Measurements from ENCODE around the gene B4GALNT3. TPM values are rescaled to one million over a fixed set of nuclear protein-coding genes. Genes with fewer than 3 reads are reported as not detected.
A peak's percentile ranks its signal among the peaks of the same experiment; 100 is the strongest.

The B4GALNT3 gene
- total and polyA plus RNA-seq, 7 donors = 0.21 to 4.0 (median 0.57) TPM

DNA sequence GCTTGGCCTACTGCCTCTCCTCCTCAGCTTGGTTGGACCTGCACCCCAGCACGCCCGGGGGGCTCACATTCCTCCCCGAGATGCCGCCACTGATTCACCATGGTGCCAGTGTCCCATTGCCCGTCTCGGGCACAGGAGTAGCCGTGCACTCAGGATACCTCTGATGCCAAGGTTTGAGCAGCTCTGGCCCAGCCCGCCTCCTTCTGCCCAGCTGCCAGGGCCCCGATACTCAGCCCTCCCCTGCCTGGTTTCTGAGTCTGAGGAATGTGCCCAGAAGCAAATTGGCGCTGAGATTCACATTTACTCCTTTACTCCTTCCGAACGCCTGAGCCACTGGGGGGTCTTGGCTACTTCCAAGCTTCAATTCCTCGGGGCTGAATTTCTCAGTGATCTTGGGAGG is 140.0 kb downstream of the B4GALNT3 start:
- DNase-seq = no peak
- Histone ChIP-seq H3K9me3 (no peaks in the 10 kb centered on the region), H3K4me1 (no peaks in the 10 kb centered on the region), H3K36me3 (ENCODE audit: insufficient read depth in 1 of 2, low read depth in 1 of 2) (no peaks in the 10 kb centered on the region), H3K27ac (no peak overlapping the region), H3K27me3 (ENCODE audit: insufficient read depth in 3 of 3, low read length in 2 of 3) (no peaks in the 10 kb centered on the region), H3K4me3 (no peak overlapping the region)
- WGBS, 3 donors = 83 to 94% (median 88%) methylated on average over 13 of the region's 13 CpGs
- intact Hi-C loops (cut with DNase I) = no loop called here
- ATAC-seq = no peak
- no peak for TF ChIP-seq CTCF (IDR thresholded peaks at IDR 0.05)

DNA sequence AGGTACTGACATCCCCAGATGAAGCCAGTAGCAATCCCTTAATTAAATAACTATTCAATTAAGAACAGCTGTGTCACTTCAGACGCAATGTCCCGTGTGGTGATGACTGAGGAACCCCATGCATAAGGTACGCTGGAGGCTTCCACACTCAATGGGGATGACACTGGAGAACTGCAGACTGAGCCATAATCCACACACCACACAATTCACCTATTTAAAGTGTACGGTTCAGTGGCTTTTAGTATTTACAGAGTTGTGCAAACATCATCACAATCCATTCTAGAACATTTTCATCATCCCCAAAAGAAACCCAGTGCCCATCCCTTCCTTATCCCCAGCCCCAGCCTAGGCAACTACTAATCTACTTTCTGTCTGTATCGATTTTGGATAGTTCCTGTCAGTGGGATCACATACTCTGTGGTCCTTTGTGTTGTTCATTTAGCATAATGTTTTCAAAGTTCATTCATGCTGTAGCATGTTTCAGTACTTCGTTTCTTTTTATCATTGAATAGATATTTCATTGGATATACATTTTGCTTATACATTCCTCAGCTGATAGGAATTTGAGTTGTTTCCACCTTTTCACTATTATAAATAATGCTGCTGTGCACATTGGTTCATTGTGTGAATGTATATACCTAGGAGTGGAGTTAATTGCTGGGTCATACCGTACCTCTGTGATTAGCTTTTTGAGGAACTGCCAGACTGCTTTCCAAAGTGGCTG is 142.4 kb downstream of the B4GALNT3 start:
- Histone ChIP-seq H3K27me3 (ENCODE audit: insufficient read depth in 3 of 3, low read length in 2 of 3) (no peaks in the 10 kb centered on the region), H3K4me1 (no peaks in the 10 kb centered on the region), H3K4me3 (no peak overlapping the region), H3K9me3 (no peaks in the 10 kb centered on the region), H3K27ac (no peak overlapping the region), H3K36me3 (ENCODE audit: insufficient read depth in 1 of 2, low read depth in 1 of 2) (no peaks in the 10 kb centered on the region)
- TF ChIP-seq CTCF (IDR thresholded peaks at IDR 0.05) = no peak
- ATAC-seq (no peak), DNase-seq (no peak)
- WGBS, 3 donors = 74 to 83% (median 81%) methylated on average over 7 of the region's 7 CpGs
- intact Hi-C loops (cut with DNase I) = no loop called here

DNA sequence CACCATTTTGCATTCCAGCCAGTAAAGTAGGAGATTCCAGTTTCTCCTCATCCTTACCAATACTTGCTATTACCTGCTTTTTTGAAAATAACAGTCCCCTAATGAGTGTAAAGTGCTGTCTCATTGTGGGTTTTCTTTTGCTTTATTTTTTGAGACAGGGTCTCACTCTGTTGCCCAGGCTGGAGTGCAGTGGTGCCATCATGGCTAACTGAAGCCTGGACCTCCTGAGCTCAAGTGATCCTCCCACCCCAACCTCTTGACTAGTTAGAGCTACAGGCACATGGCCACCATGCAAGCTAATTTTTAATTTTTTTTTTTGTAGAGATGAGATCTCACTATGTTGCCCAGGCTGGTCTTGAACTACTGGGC is 142.9 kb downstream of the B4GALNT3 start:
- Histone ChIP-seq H3K27ac (no peak overlapping the region), H3K9me3 (no peaks in the 10 kb centered on the region), H3K27me3 (ENCODE audit: insufficient read depth in 3 of 3, low read length in 2 of 3) (no peaks in the 10 kb centered on the region), H3K36me3 (ENCODE audit: insufficient read depth in 1 of 2, low read depth in 1 of 2) (no peaks in the 10 kb centered on the region), H3K4me1 (no peaks in the 10 kb centered on the region), H3K4me3 (no peak overlapping the region)
- no peak for DNase-seq
- no peak for ATAC-seq
- intact Hi-C loops (cut with DNase I) = no loop called here
- no peak for TF ChIP-seq CTCF (IDR thresholded peaks at IDR 0.05)

DNA sequence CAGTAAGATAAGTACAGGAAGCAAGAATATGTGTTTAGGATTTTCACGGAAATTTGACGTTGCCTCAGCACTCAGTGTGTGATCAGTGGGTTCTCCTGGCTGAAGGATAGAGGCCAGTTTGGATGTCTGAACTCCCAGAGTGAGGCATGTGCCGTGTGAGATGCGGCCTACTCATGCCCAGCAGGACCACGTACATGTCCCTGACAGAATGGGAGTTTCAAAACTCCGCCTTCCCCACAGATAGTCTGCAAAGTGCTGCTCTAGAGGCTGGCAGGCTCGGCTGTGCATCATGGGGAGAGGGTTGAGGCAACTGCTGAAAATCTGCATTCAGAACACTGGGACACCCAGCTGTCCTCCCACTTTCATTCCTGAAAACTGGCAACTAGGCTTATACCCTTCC is 145.2 kb downstream of the B4GALNT3 start:
- Histone ChIP-seq H3K9me3 (no peaks in the 10 kb centered on the region), H3K4me1 (peaks cover 7% of the 10 kb centered on the region), H3K36me3 (ENCODE audit: insufficient read depth in 1 of 2, low read depth in 1 of 2) (no peaks in the 10 kb centered on the region), H3K27ac (no peak overlapping the region), H3K4me3 (no peak overlapping the region), H3K27me3 (ENCODE audit: insufficient read depth in 3 of 3, low read length in 2 of 3) (no peaks in the 10 kb centered on the region)
- intact Hi-C loops (cut with DNase I) = no loop called here
- no peak for TF ChIP-seq CTCF (IDR thresholded peaks at IDR 0.05)
- WGBS, 3 donors = 83 to 84% (median 84%) methylated on average over 7 of the region's 7 CpGs
- DNase-seq = no peak
- ATAC-seq = no peak

DNA sequence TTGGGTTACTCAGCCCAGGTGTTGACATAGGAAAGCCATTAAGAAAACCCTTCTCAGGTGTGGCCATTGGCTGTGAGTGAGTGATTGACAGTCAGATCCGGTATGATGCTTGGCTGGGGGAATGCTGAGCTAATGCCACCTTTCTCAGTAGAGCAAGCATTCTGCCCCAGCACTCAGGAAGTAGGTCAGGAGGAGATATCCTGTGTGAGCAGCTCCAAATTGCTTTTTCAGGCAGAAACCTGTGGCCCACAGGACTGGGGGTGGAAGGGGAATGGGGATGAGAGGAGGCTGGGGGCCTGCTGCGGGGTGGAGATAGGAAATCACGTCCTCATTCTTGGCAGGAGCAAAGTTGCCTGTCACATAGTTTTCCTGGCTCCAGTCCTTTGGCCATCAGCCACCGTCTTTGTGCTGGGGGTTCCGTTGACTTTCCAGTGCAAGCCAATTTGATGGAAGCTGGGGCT is 147.8 kb downstream of the B4GALNT3 start:
- Histone ChIP-seq H3K27me3 (ENCODE audit: insufficient read depth in 3 of 3, low read length in 2 of 3) (no peaks in the 10 kb centered on the region), H3K36me3 (ENCODE audit: insufficient read depth in 1 of 2, low read depth in 1 of 2) (no peaks in the 10 kb centered on the region), H3K4me3 (no peak overlapping the region), H3K27ac (peak overlapping the region; percentile 48), H3K9me3 (no peaks in the 10 kb centered on the region), H3K4me1 (peaks cover 12% of the 10 kb centered on the region)
- no peak for TF ChIP-seq CTCF (IDR thresholded peaks at IDR 0.05)
- intact Hi-C loops (cut with DNase I) = no loop called here
- 5 to 9% (median 8%) methylated on average over 5 of the region's 5 CpGs for WGBS, 3 donors
- DNase-seq = peak; percentile 50 to 61
- peak; percentile 34 to 42 (median 38) for ATAC-seq
